ENCODE data around the gene HLCS. TPM values are rescaled to one million over a fixed set of nuclear protein-coding genes. Genes with fewer than 3 reads are reported as not detected.
"Not testable (repeated sequence)": the region's sequence is repeated elsewhere in the genome, so short reads cannot be mapped to it uniquely, and the experiment has no call there.

Gene HLCS
- total RNA-seq, 1 donor from 2014 or later = 20.2 TPM

DNA sequence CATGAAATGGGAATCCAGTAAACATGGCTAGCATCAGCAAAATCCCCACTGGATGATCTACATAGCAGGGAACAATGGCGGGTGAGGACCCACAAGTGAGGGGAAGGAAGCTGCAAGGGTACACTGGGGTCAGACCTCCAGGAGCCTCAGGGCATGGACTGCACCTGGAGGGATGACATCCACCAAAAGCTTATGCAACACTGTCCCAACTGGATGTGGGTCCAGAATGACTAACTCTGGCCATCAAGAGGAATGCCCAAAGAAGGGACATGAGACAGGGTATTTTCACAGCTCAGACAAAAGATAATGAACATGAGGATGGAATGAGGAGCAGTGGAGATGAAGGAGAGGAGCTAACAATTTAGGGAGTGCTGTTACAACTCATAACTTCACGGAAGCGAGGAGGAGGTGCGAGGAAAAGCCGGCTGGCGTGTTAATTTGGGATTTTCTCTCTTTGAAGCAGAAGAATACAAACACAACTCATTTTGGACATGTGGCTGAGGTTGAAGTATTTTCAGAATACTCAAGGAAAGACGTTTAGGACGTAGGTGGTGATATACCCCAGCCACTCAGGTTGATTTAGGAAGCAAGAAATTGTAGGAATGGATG, 5.7 kb downstream of the HLCS start:
- Mint-ChIP-seq H3K27me3 (ENCODE audit: low read depth) (no peaks in the 10 kb centered on the region), H3K27ac (no peak overlapping the region), H3K36me3 (peaks cover 16% of the 10 kb centered on the region), H3K4me3 (no peak overlapping the region), H3K9me3 (no peaks in the 10 kb centered on the region), H3K4me1 (peaks cover 21% of the 10 kb centered on the region)
- no peak for DNase-seq (ENCODE audit: low spot score in 2 of 2, unreplicated experiment in 2 of 2)
- TF ChIP-seq, protein P1, sequence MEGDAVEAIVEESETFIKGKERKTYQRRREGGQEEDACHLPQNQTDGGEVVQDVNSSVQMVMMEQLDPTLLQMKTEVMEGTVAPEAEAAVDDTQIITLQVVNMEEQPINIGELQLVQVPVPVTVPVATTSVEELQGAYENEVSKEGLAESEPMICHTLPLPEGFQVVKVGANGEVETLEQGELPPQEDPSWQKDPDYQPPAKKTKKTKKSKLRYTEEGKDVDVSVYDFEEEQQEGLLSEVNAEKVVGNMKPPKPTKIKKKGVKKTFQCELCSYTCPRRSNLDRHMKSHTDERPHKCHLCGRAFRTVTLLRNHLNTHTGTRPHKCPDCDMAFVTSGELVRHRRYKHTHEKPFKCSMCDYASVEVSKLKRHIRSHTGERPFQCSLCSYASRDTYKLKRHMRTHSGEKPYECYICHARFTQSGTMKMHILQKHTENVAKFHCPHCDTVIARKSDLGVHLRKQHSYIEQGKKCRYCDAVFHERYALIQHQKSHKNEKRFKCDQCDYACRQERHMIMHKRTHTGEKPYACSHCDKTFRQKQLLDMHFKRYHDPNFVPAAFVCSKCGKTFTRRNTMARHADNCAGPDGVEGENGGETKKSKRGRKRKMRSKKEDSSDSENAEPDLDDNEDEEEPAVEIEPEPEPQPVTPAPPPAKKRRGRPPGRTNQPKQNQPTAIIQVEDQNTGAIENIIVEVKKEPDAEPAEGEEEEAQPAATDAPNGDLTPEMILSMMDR (IDR thresholded peaks at IDR 0.05; ENCODE audit: unreplicated experiment) = no peak

DNA sequence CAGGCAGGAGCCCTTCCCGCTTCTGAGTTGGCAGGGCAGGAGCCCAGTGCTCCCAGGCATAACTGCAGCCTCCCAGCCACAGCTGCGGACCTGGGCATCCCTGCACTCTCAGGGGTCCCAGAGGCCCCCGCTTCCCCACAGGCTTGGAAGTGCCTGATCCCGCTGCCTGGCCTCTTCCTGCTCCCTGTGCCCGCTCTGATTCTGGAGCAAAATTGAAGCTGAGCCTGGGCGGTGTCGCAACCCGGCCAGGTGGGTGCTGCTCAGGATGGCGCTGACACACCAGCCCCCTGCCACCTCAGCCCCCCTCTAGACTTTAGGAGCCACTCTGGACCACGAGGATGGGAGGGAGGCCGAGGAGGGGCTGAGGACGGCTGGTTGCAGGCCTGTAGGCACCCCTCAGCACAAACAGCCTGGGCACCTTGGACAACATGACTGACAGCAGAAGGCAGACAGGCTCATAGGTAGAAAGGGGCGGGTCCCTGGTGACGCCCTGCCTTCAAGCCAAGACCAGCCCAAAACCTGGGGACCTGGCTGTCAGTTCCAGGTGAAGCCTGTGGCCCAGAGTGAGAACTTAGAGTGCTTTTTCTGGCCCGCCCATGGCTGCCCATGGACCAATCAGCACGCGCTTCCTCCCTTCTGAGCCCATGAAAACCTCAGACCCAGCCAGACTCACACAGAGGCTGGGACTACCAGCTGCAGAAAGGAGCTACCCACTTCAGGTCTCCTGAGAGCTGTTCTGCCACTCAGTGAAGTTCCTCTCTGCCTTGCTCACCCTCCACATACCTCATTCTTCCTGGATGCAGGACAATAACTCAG, 7.2 kb downstream of the HLCS start:
- Mint-ChIP-seq H3K36me3 (peaks cover 16% of the 10 kb centered on the region), H3K27ac (no peak overlapping the region), H3K4me3 (no peak overlapping the region), H3K4me1 (peaks cover 9% of the 10 kb centered on the region), H3K27me3 (ENCODE audit: low read depth) (no peaks in the 10 kb centered on the region), H3K9me3 (no peaks in the 10 kb centered on the region)
- TF ChIP-seq, protein P1 (IDR thresholded peaks at IDR 0.05; ENCODE audit: unreplicated experiment) = no peak
- DNase-seq (ENCODE audit: low spot score in 2 of 2, unreplicated experiment in 2 of 2) = no peak

DNA sequence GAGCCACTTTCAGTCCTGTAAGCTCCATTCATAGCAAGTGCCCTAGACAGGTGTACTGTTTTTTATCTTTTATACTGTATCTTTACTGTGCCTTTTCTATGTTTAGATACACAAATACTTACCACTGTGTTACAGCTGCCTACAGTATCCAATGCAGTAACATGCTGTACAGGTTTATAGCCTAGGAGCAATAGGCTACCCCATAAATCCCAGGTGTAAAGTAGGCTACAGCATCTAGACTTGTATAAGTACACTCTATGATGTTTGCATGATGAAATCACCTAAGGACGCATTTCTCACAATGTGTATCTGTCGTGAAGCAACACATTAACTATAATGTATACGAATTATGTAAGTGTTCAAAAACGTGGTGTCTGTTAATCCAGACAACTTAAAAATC, 10.7 kb downstream of the HLCS start:
- TF ChIP-seq, protein P1 (IDR thresholded peaks at IDR 0.05; ENCODE audit: unreplicated experiment) = no peak
- no peaks in the 10 kb centered on the region for H3K27me3 Mint-ChIP-seq (ENCODE audit: low read depth)
- H3K4me1 Mint-ChIP-seq = no peaks in the 10 kb centered on the region
- DNase-seq (ENCODE audit: low spot score in 2 of 2, unreplicated experiment in 2 of 2) = no peak
- no peak overlapping the region for H3K4me3 Mint-ChIP-seq
- no peak overlapping the region for H3K27ac Mint-ChIP-seq
- peaks cover 13% of the 10 kb centered on the region for H3K36me3 Mint-ChIP-seq
- no peaks in the 10 kb centered on the region for H3K9me3 Mint-ChIP-seq

DNA sequence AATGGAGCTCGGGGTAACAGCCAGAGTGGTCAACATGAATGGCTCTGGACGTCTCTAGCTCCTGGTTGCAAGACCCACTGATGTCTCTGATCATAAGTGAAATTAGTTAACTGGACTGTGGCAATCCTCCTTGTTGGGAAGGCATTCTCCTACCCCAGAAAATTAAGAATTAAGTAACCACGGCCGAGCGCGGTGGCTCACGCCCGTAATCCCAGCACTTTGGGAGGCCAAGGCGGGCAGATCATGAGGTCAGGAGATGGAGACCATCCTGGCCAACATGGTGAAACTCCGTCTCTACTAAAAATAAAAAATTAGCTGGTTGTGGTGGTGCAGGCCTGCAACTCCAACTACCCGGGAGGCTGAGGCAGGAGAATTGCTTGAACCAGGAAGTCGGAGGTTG, 14.1 kb downstream of the HLCS start:
- not testable (repeated sequence) for H3K27ac Mint-ChIP-seq; H3K4me3 Mint-ChIP-seq; DNase-seq (ENCODE audit: low spot score in 2 of 2, unreplicated experiment in 2 of 2); H3K27me3 Mint-ChIP-seq (ENCODE audit: low read depth); H3K4me1 Mint-ChIP-seq; H3K9me3 Mint-ChIP-seq
- peaks cover 23% of the 10 kb centered on the region for H3K36me3 Mint-ChIP-seq

DNA sequence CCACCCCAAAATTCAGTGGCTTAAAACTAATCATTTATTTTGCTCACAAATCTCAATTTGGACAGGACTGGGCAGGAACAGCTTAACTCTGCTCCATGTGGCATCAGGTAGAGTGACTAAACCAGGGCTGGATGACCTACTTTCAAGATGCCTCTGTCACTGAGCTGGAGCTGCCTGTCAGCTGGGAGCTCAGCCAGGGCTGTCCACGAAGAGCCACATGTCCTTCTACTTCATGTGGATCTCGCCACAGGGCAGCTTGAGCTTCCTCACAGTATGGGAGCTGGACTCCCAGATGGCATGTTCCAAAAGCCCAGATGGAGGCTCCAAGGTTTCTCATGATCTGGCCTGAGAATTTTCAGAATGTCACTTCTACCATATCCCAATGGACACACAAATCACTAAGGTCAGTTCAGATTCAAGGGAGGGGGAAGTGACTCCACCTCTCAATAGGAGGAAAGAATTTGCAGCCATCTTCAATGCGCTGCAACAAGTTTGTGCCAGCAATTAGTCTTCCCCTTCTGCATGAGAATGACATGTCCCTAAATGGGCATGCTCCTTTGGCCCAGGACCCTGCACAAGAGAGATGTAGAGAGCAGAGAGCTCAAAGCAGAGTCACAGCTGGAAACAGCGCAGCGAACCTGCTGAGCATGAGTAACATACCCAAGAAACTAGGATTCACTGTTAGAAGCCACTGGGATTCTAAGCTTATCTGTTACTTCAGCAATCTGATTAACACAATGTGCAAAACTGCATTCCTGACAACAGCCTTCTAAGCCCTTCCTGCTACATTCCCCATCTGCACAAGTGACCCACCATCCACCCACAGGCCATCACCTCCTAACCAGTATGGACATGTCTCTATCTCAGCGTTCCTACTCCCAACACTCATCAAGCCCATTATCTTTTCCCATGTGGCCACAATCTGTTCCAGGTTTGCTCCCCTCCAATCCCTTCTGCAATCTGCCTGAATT, 17.0 kb downstream of the HLCS start:
- H3K9me3 Mint-ChIP-seq = peaks cover 5% of the 10 kb centered on the region
- no peak overlapping the region for H3K4me3 Mint-ChIP-seq
- DNase-seq (ENCODE audit: low spot score in 2 of 2, unreplicated experiment in 2 of 2) = no peak
- no peaks in the 10 kb centered on the region for H3K27me3 Mint-ChIP-seq (ENCODE audit: low read depth)
- H3K36me3 Mint-ChIP-seq = peaks cover 26% of the 10 kb centered on the region
- H3K4me1 Mint-ChIP-seq = peaks cover 2% of the 10 kb centered on the region
- TF ChIP-seq, protein P1 (IDR thresholded peaks at IDR 0.05; ENCODE audit: unreplicated experiment) = no peak
- H3K27ac Mint-ChIP-seq = no peak overlapping the region
